OCI-LY7 (cell line): ENCODE results near the gene DCUN1D5.

Experiments used
- EZH2phosphoT487 ChIP-seq: fragments of 200-600 bp; sonication (generic); IDR thresholded peaks from 2 replicates; pipeline ENCODE4 v1.6.1; 2018; ENCODE audit warnings: low read depth, borderline replicate concordance, mild to moderate bottlenecking, mixed run types, antibody characterized with exemption, low read length, moderate library complexity, mixed read lengths
- TF ChIP-seq, protein P1 (sequence below): fragments of 200-600 bp; sonication (generic); conservative IDR thresholded peaks from 2 replicates; pipeline ENCODE4 v1.5.1; 2014; ENCODE audit warnings: mild to moderate bottlenecking, antibody characterized with exemption, low read length, moderate library complexity, mixed read lengths

- TF ChIP-seq, protein P1, sequence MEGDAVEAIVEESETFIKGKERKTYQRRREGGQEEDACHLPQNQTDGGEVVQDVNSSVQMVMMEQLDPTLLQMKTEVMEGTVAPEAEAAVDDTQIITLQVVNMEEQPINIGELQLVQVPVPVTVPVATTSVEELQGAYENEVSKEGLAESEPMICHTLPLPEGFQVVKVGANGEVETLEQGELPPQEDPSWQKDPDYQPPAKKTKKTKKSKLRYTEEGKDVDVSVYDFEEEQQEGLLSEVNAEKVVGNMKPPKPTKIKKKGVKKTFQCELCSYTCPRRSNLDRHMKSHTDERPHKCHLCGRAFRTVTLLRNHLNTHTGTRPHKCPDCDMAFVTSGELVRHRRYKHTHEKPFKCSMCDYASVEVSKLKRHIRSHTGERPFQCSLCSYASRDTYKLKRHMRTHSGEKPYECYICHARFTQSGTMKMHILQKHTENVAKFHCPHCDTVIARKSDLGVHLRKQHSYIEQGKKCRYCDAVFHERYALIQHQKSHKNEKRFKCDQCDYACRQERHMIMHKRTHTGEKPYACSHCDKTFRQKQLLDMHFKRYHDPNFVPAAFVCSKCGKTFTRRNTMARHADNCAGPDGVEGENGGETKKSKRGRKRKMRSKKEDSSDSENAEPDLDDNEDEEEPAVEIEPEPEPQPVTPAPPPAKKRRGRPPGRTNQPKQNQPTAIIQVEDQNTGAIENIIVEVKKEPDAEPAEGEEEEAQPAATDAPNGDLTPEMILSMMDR, result no peak
- no peak for TF ChIP-seq EZH2phosphoT487
These were observed 12.1 kb downstream of the DCUN1D5 start for GRCh38 chr11:103079833-103080232.
